HEK293T (cell line): Measurements from ENCODE around the gene CCDC85B.

Experiments used
- CTCF ChIA-PET: fragments of 350-600 bp; formaldehyde crosslinking; extraction: SDS; loops from one replicate; lab custom pipeline; 2021; ENCODE audit warnings: antibody characterized with exemption, inconsistent platforms; lab: Yijun Ruan, JAX
- POLR2A ChIA-PET: fragments of 350-600 bp; formaldehyde crosslinking; extraction: SDS; loops from one replicate; lab custom pipeline; 2020; ENCODE audit warnings: antibody characterized with exemption, inconsistent platforms; lab: Yijun Ruan, JAX
- DNase-seq: peaks from one replicate; pipeline ENCODE4 v3.0.0; 2012; ENCODE audit warnings: mixed read lengths; ENCODE audit errors: extremely low spot score
- ARNT ChIP-seq: fragments of 450-650 bp; IDR thresholded peaks from 2 replicates; pipeline ENCODE4 v1.6.1; 2017; ENCODE audit warnings: mild to moderate bottlenecking
- BHLHE40 ChIP-seq: fragments of 450-650 bp; IDR thresholded peaks from 2 replicates; pipeline ENCODE4 v1.6.1; 2016; ENCODE audit warnings: mild to moderate bottlenecking, moderate library complexity, borderline replicate concordance
- CTBP1 ChIP-seq: fragments of 450-650 bp; IDR thresholded peaks from 2 replicates; pipeline ENCODE4 v1.6.1; 2016; ENCODE audit warnings: borderline replicate concordance
- ELF4 ChIP-seq: fragments of 450-650 bp; IDR thresholded peaks from 2 replicates; pipeline ENCODE4 v1.6.1; 2017; ENCODE audit warnings: antibody characterized with exemption
- FOXA1 ChIP-seq: fragments of 450-650 bp; IDR thresholded peaks from 2 replicates; pipeline ENCODE4 v1.6.1; 2016; ENCODE audit warnings: mild to moderate bottlenecking
- FOXK2 ChIP-seq: fragments of 450-650 bp; IDR thresholded peaks from 2 replicates; pipeline ENCODE4 v1.6.1; 2016; ENCODE audit warnings: mild to moderate bottlenecking
- FOXM1 ChIP-seq: fragments of 450-650 bp; IDR thresholded peaks from 2 replicates; pipeline ENCODE4 v1.6.1; 2017; ENCODE audit warnings: mild to moderate bottlenecking, borderline replicate concordance
- HDGF ChIP-seq: fragments of 450-650 bp; IDR thresholded peaks from 2 replicates; pipeline ENCODE4 v1.6.1; 2017; ENCODE audit warnings: antibody characterized with exemption, borderline replicate concordance
- L3MBTL2 ChIP-seq: fragments of 450-650 bp; conservative IDR thresholded peaks from 2 replicates; pipeline ENCODE4 v1.6.1; 2016; ENCODE audit warnings: mild to moderate bottlenecking
- LEF1 ChIP-seq: fragments of 450-650 bp; IDR thresholded peaks from 2 replicates; pipeline ENCODE4 v1.6.1; 2017; ENCODE audit warnings: mild to moderate bottlenecking, borderline replicate concordance
- NFRKB ChIP-seq: fragments of 450-650 bp; IDR thresholded peaks from 2 replicates; pipeline ENCODE4 v1.6.1; 2016; ENCODE audit warnings: mild to moderate bottlenecking, moderate library complexity
- SP1 ChIP-seq: fragments of 450-650 bp; IDR thresholded peaks from 2 replicates; pipeline ENCODE4 v1.6.1; 2017
- SUZ12 ChIP-seq: fragments of 450-650 bp; IDR thresholded peaks from 2 replicates; pipeline ENCODE4 v1.6.1; 2016; ENCODE audit warnings: mild to moderate bottlenecking
- TARDBP ChIP-seq: fragments of 450-650 bp; IDR thresholded peaks from 2 replicates; pipeline ENCODE4 v1.6.1; 2016
- ZNF384 ChIP-seq: fragments of 450-650 bp; IDR thresholded peaks from 2 replicates; pipeline ENCODE4 v1.6.1; 2016
- TF ChIP-seq, protein P1 (sequence below): fragments of 450-650 bp; IDR thresholded peaks from 2 replicates; pipeline ENCODE4 v1.6.1; 2016

CCDC85B gene

DNA sequence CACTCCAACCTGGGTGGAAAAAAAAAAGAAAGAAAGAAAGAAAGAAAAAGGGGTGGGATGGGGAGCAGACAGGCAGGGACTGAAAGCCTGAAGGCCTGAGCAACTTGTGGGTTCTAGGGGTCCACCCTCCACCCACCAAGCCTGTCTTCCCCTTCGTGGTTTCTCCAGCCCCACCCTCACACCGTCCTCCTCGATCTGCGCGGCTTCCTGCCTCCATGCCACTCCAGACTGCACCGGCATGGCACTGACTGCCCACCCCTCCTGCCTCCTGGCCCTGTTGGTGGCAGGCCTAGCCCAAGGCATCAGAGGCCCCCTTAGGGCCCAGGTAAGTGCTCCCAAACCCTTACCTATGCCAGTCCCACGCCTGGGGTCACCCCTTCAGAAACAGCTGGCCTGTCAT, 10.9 kb upstream of the CCDC85B start, which contains the start of gene CTSW:
CTSW (plus strand) TSS at position 221 of the 400 bp plus-strand sequence; CDS start at position 239, 18 bp downstream.
- TF ChIP-seq NFRKB (no peak), ZNF384 (no peak), BHLHE40 (no peak)
- ChIA-PET CTCF (interaction anchor here (1.0 kb wide), 1 partner anchor 20 kb away, joined by 3 read pairs; no protein-coding TSS in a partner anchor), POLR2A (interaction anchor here (0.8 to 5.1 kb wide), 3 partner anchors 14 to 21 kb away, joined by 3 to 16 read pairs (median 4); partner anchors contain the start of genes CFL1 and MUS81)
- DNase-seq = no peak

DNA sequence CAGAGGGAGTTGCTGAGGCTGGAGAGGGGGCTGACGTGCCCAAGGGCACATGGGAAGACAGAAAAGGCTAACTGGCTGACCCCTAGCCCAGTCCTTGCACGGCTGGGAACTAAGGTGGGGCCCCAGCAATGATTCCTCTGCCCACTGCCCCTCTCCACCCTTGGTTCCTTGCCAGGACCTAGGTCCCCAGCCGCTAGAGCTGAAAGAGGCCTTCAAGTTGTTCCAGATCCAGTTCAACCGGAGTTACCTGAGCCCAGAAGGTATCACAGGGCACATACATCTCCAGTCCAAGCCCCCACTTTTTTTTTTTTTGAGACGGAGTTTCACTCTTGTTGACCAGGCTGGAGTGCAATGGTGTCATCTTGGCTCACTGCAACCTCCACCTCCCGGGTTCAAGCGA, 10.4 kb upstream of the CCDC85B start:
- ChIA-PET CTCF (no interaction called here), POLR2A (interaction anchor here (0.8 to 5.1 kb wide), 4 partner anchors 9 to 20 kb away, joined by 3 to 16 read pairs (median 6); partner anchors contain the start of gene MUS81)
- TF ChIP-seq SP1 (no peak), L3MBTL2 (no peak), HDGF (no peak), FOXK2 (no peak), ARNT (no peak), FOXM1 (no peak), TARDBP (no peak), ELF4 (no peak), NFRKB (no peak), BHLHE40 (no peak), CTBP1 (no peak), FOXA1 (no peak), ZNF384 (no peak), SUZ12 (no peak), LEF1 (no peak)
- TF ChIP-seq, protein P1, sequence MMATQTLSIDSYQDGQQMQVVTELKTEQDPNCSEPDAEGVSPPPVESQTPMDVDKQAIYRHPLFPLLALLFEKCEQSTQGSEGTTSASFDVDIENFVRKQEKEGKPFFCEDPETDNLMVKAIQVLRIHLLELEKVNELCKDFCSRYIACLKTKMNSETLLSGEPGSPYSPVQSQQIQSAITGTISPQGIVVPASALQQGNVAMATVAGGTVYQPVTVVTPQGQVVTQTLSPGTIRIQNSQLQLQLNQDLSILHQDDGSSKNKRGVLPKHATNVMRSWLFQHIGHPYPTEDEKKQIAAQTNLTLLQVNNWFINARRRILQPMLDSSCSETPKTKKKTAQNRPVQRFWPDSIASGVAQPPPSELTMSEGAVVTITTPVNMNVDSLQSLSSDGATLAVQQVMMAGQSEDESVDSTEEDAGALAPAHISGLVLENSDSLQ = no peak
- DNase-seq = no peak

DNA sequence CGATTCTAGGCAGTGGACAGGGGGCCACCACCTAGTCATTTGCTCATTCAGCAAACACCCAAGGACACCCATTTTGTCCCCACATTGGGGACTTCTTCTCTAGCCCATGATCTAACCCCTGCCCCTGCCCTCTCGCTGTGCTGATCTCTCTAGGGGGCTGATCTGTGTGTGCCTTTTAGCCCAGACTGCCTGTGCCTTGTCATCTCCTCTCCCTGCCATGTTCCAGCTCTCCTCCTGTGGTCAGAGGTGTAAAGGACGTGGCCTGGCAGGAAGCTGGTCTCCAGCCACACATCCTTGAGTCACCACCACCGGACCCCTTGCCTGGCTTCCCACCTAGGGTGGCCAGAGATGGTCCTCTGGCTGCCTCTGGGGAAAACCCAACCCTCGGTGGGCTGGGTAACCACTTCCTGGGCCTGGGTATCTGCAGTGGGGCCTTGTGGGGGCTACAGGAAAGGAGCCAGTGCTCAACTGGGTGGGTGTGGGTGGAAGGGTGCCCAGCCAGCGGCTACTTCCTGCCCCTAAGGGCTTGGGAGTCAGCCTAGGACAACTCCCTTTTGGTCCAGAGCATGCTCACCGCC, 9.5 kb upstream of the CCDC85B start:
- CTCF ChIA-PET = no interaction called here

DNA sequence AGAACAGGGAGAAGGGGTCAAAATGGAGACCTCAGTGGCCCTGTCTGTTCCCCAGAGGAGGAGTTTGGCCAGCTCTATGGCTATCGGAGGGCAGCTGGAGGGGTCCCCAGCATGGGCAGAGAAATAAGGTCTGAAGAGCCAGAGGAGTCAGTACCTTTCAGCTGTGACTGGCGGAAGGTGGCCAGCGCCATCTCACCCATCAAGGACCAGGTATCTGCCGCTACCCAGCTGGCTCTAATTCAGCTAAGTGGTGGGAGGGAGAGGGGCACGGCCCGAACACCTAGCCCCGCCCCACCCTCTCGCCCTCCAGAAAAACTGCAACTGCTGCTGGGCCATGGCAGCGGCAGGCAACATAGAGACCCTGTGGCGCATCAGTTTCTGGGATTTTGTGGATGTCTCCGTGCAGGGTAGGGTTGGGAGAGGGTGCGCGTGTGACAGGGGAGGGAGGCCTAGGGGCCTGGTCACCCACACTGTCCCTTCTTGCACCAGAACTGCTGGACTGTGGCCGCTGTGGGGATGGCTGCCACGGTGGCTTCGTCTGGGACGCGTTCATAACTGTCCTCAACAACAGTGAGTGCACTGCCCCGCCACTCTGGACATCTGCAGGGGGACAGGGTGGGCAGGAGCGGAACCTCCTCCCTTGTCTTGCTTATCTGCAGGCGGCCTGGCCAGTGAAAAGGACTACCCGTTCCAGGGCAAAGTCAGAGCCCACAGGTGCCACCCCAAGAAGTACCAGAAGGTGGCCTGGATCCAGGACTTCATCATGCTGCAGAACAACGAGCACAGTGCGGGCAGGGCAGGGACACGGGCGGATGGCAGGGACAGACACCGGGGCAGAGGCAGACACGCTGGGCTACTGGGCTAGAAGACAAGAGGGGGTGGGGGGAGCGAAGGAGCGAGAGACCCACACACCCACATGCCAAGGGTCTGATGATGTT, 8.1 kb upstream of the CCDC85B start:
- CTCF ChIA-PET = no interaction called here
- POLR2A ChIA-PET = interaction anchor here (1.0 to 12.4 kb wide), 3 partner anchors 9 to 18 kb away, joined by 3 to 289 read pairs (median 10); partner anchors contain the start of genes CFL1, EFEMP2 and MUS81
- TF ChIP-seq LEF1 = no peak
- no peak for TF ChIP-seq ELF4
- TF ChIP-seq ZNF384 = no peak
- TF ChIP-seq FOXM1 = no peak
- TF ChIP-seq SUZ12 = no peak
- no peak for TF ChIP-seq NFRKB
- no peak for TF ChIP-seq L3MBTL2
- TF ChIP-seq FOXK2 = no peak
- TF ChIP-seq, protein P1 = no peak
- TF ChIP-seq ARNT = no peak
- no peak for TF ChIP-seq SP1
- no peak for TF ChIP-seq BHLHE40
- no peak for TF ChIP-seq CTBP1
- TF ChIP-seq FOXA1 = no peak
- no peak for TF ChIP-seq HDGF
- no peak for DNase-seq

More for the DNA sequence above, 9.5 kb upstream of the CCDC85B start:
- no peak for DNase-seq
- no peak for TF ChIP-seq NFRKB
- TF ChIP-seq ARNT = no peak
- no peak for TF ChIP-seq TARDBP
- no peak for TF ChIP-seq FOXK2
- no peak for TF ChIP-seq SP1
- no peak for TF ChIP-seq BHLHE40
- no peak for TF ChIP-seq ELF4
- POLR2A ChIA-PET = interaction anchor here (1.0 to 5.1 kb wide), 4 partner anchors 8 to 21 kb away, joined by 3 to 16 read pairs (median 6); partner anchors contain the start of gene MUS81

DNA sequence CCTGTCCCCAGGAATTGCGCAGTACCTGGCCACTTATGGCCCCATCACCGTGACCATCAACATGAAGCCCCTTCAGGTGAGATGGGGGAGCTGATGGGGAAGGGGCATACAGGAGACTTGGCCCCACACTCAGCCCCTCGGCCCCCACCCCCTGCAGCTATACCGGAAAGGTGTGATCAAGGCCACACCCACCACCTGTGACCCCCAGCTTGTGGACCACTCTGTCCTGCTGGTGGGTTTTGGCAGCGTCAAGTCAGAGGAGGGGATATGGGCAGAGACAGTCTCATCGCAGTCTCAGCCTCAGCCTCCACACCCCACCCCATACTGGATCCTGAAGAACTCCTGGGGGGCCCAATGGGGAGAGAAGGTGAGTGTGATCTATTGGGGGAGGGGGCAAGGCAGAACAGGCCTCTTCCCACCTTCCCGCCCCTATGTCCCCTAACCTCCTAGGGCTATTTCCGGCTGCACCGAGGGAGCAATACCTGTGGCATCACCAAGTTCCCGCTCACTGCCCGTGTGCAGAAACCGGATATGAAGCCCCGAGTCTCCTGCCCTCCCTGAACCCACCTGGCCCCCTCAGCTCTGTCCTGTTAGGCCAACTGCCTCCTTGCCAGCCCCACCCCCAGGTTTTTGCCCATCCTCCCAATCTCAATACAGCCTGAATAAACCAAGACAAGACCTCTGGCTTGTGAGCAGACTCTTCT, 7.3 kb upstream of the CCDC85B start:
- TF ChIP-seq LEF1 (no peak), SUZ12 (no peak), FOXK2 (no peak), L3MBTL2 (no peak), ARNT (no peak), ZNF384 (no peak), NFRKB (no peak), ELF4 (no peak), FOXA1 (no peak), SP1 (no peak), TARDBP (no peak), HDGF (no peak), BHLHE40 (no peak), FOXM1 (no peak), CTBP1 (no peak)
- TF ChIP-seq, protein P1 = no peak
- CTCF ChIA-PET = interaction anchor here (0.5 to 2.6 kb wide), 3 partner anchors 22 to 108 kb away, joined by 3 to 12 read pairs (median 4); no protein-coding TSS in a partner anchor
- POLR2A ChIA-PET = interaction anchor here (12.4 kb wide), 1 partner anchor 19 kb away, joined by 289 read pairs; the partner anchor contains the start of genes CFL1, EFEMP2 and MUS81
- no peak for DNase-seq
